A549 treated with CpdA at 1 μM for 4 hours (cell line): ENCODE data around the gene SFMBT2. TPM values are rescaled to one million over a fixed set of nuclear protein-coding genes. Genes with fewer than 3 reads are reported as not detected.

ENCODE experiments used
- total RNA-seq: library from RNA; stranded (reverse); fragments of 200-300 nt; extraction: Qiagen RNA extraction; gene quantifications from 5 replicates; pipeline ENCODE4 v1.2.3, GENCODE V29; 2022; ENCODE audit warnings: low read depth

SFMBT2 gene
- 10.3 to 14.6 TPM (median 12.2 TPM) in 5 replicates for total RNA-seq

DNA sequence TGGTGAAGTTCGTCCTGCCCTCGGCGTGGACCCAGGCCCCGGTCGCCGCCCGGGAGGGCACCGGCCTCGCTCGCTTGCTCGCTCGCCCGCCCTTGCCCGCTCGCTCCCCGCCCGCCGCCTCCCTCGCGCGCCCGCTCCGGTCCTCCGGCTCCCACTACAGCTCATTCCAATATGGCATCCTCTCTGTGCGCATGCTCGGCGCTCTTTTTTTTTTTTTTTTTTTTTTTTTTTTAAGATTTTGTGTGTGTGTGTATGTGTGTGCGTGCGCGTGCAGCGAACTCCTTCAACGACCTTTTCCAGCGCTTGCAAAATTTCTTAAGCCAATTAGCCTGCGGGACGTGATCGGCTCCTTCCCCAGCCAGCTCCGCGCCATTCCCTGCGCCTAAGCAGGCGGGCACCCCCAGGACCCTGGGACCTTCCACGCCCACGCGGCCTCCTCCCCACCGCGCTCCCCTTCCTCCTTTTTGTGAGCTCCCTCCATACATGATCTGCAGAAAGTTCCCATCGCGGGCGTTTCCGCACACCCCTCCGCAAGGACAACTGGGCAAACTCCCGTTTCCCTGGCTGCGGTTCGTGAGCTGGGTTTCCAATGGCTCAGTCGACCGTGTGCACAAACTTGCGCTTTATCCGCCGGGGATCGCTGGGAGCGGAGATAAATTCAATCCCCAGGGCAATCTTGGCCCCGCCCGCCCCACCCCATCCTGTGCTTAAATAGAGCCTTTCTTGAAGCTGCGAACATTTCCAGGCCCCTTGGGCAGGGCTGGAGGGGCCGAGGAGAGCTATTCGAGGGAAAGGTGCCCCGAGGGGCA, at the start of gene SFMBT2:
Gene SFMBT2, minus strand, starts transcription at position 173 of the 809 bp plus-strand sequence. CDS start 29,136 bp downstream, outside the sequence.

